HepG2 (cell line): ENCODE results near the gene PSPH. TPM values are rescaled to one million over a fixed set of nuclear protein-coding genes. Genes with fewer than 3 reads are reported as not detected.
A peak's percentile ranks its signal among the peaks of the same experiment; 100 is the strongest.

Experiments
- RXRB ChIP-seq: IDR thresholded peaks from 2 replicates; pipeline ENCODE4 v1.6.1; 2016; ENCODE audit warnings: borderline replicate concordance, missing genetic modification reagents, missing compliant biosample characterization
- TCF7 ChIP-seq: sonication (generic); IDR thresholded peaks from 2 replicates; pipeline ENCODE4 v1.6.1; 2016; ENCODE audit warnings: antibody characterized with exemption, low read depth
- ZFP1 ChIP-seq: IDR thresholded peaks from 2 replicates; pipeline ENCODE4 v1.6.1; 2016
- ZNF75D ChIP-seq: sonication (generic); formaldehyde crosslinking; IDR thresholded peaks from 2 replicates; pipeline ENCODE4 v1.8.1; 2023; ENCODE audit warnings: missing genetic modification reagents, mild to moderate bottlenecking, borderline replicate concordance
- ZNF788 ChIP-seq: sonication (generic); formaldehyde crosslinking; IDR thresholded peaks from 2 replicates; pipeline ENCODE4 v1.5.0; 2020; ENCODE audit warnings: mild to moderate bottlenecking, missing genetic modification reagents, borderline replicate concordance
- polyA plus RNA-seq, 8 experiments: library from polyadenylated mRNA; depleted of rRNA in 3 of 8; stranded (reverse) in 7 of 8; unstranded in 1 of 8; fragments of >200 nt; fragmentation: Illumina TruSeq in 4 of 8; extraction: Trizol in 4 of 8; gene quantifications; 2 replicates each; pipeline versions ENCODE4 v1.2.1 to v1.2.3, GENCODE V29; 2011 to 2016; ENCODE audit warnings: low read depth in 4 of 8, missing spikeins in 1 of 8, mixed read lengths in 1 of 8; ENCODE audit not compliant: insufficient read depth in 1 of 8
- total RNA-seq, 5 experiments: library from RNA; depleted of rRNA; stranded (reverse); fragments of >200 nt; fragmentation: Illumina TruSeq; extraction: Trizol; gene quantifications; 2 replicates each; pipeline ENCODE4 v1.2.3, GENCODE V29; 2016; ENCODE audit warnings: low read depth in 1 of 5
- TF ChIP-seq, protein P1 (sequence below): sonication (generic); formaldehyde crosslinking; IDR thresholded peaks from 2 replicates; pipeline ENCODE4 v1.4.0; 2020; ENCODE audit warnings: missing genetic modification reagents, borderline replicate concordance
- TF ChIP-seq, protein P2 (sequence below): sonication (generic); formaldehyde crosslinking; conservative IDR thresholded peaks from 2 replicates; pipeline ENCODE4 v1.4.0; 2020; ENCODE audit warnings: mild to moderate bottlenecking, missing genetic modification reagents, moderate library complexity
- TF ChIP-seq, protein P3 (sequence below): sonication (generic); formaldehyde crosslinking; IDR thresholded peaks from 2 replicates; pipeline ENCODE4 v1.5.0; 2020; ENCODE audit warnings: missing genetic modification reagents
- TF ChIP-seq, protein P4 (sequence below): IDR thresholded peaks from 2 replicates; pipeline ENCODE4 v1.6.1; 2016; ENCODE audit warnings: missing genetic modification reagents, missing compliant biosample characterization
- TF ChIP-seq, protein P5 (sequence below): sonication (generic); formaldehyde crosslinking; IDR thresholded peaks from 2 replicates; pipeline ENCODE4 v1.5.1; 2020; ENCODE audit warnings: missing genetic modification reagents, mild to moderate bottlenecking, borderline replicate concordance

Gene PSPH
- total and polyA plus RNA-seq, 2 of the 13 experiments (the other 11 are each of a cell fraction or from before 2014, with no cell fraction given): 85.5 to 124 TPM

DNA sequence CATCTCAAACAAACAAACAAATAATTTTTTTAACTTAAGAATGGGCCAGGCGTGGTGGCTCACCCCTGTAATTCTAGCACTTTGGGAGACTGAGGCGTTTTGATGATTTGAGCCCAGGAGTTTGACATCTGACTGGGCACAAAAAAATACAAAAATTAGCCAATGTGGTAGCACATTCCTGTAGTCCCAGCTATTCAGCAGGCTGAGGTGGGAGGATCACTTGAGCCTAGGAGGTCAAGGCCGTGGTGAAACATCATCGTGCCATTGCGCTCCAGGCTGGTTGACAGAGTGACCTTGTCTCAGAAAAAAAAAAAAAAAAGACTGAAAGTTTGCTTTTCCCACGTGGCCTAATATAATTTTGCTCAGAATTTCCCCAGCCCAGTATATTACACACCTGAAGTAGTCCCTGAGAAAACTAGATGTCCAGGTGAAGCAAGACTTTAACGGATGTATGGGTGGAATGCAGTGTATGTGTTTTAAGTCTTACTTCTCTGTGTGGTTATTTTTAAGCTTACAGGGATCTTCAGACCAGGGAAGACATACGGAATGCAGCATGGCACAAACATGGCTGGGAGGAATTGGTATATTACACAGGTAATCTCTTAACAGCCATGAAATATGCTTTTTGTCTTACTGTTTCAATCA, 54.3 kb downstream of the PSPH start (continued):
- peak; percentile 36; the same call in 1 of the 2 replicates for TF ChIP-seq ZFP1
- TF ChIP-seq TCF7: 0 out of 2 replicates have a peak, but pooled peaks have one; percentile 26
- peak; percentile 77; the same call in 1 of the 2 replicates for TF ChIP-seq RXRB (CRISPR knock-in tag)
- TF ChIP-seq, protein P1, sequence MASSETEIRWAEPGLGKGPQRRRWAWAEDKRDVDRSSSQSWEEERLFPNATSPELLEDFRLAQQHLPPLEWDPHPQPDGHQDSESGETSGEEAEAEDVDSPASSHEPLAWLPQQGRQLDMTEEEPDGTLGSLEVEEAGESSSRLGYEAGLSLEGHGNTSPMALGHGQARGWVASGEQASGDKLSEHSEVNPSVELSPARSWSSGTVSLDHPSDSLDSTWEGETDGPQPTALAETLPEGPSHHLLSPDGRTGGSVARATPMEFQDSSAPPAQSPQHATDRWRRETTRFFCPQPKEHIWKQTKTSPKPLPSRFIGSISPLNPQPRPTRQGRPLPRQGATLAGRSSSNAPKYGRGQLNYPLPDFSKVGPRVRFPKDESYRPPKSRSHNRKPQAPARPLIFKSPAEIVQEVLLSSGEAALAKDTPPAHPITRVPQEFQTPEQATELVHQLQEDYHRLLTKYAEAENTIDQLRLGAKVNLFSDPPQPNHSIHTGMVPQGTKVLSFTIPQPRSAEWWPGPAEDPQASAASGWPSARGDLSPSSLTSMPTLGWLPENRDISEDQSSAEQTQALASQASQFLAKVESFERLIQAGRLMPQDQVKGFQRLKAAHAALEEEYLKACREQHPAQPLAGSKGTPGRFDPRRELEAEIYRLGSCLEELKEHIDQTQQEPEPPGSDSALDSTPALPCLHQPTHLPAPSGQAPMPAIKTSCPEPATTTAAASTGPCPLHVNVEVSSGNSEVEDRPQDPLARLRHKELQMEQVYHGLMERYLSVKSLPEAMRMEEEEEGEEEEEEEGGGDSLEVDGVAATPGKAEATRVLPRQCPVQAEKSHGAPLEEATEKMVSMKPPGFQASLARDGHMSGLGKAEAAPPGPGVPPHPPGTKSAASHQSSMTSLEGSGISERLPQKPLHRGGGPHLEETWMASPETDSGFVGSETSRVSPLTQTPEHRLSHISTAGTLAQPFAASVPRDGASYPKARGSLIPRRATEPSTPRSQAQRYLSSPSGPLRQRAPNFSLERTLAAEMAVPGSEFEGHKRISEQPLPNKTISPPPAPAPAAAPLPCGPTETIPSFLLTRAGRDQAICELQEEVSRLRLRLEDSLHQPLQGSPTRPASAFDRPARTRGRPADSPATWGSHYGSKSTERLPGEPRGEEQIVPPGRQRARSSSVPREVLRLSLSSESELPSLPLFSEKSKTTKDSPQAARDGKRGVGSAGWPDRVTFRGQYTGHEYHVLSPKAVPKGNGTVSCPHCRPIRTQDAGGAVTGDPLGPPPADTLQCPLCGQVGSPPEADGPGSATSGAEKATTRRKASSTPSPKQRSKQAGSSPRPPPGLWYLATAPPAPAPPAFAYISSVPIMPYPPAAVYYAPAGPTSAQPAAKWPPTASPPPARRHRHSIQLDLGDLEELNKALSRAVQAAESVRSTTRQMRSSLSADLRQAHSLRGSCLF (CRISPR knock-in tag): no peak
- TF ChIP-seq, protein P2, sequence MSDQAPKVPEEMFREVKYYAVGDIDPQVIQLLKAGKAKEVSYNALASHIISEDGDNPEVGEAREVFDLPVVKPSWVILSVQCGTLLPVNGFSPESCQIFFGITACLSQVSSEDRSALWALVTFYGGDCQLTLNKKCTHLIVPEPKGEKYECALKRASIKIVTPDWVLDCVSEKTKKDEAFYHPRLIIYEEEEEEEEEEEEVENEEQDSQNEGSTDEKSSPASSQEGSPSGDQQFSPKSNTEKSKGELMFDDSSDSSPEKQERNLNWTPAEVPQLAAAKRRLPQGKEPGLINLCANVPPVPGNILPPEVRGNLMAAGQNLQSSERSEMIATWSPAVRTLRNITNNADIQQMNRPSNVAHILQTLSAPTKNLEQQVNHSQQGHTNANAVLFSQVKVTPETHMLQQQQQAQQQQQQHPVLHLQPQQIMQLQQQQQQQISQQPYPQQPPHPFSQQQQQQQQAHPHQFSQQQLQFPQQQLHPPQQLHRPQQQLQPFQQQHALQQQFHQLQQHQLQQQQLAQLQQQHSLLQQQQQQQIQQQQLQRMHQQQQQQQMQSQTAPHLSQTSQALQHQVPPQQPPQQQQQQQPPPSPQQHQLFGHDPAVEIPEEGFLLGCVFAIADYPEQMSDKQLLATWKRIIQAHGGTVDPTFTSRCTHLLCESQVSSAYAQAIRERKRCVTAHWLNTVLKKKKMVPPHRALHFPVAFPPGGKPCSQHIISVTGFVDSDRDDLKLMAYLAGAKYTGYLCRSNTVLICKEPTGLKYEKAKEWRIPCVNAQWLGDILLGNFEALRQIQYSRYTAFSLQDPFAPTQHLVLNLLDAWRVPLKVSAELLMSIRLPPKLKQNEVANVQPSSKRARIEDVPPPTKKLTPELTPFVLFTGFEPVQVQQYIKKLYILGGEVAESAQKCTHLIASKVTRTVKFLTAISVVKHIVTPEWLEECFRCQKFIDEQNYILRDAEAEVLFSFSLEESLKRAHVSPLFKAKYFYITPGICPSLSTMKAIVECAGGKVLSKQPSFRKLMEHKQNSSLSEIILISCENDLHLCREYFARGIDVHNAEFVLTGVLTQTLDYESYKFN (CRISPR knock-in tag): peak; percentile 84
- TF ChIP-seq ZNF788 (CRISPR knock-in tag): peak; percentile 63; the same call in 1 of the 2 replicates
- TF ChIP-seq, protein P3, sequence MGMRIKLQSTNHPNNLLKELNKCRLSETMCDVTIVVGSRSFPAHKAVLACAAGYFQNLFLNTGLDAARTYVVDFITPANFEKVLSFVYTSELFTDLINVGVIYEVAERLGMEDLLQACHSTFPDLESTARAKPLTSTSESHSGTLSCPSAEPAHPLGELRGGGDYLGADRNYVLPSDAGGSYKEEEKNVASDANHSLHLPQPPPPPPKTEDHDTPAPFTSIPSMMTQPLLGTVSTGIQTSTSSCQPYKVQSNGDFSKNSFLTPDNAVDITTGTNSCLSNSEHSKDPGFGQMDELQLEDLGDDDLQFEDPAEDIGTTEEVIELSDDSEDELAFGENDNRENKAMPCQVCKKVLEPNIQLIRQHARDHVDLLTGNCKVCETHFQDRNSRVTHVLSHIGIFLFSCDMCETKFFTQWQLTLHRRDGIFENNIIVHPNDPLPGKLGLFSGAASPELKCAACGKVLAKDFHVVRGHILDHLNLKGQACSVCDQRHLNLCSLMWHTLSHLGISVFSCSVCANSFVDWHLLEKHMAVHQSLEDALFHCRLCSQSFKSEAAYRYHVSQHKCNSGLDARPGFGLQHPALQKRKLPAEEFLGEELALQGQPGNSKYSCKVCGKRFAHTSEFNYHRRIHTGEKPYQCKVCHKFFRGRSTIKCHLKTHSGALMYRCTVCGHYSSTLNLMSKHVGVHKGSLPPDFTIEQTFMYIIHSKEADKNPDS (CRISPR knock-in tag): no peak
- no peak for TF ChIP-seq ZNF75D (CRISPR knock-in tag)
- TF ChIP-seq, protein P4, sequence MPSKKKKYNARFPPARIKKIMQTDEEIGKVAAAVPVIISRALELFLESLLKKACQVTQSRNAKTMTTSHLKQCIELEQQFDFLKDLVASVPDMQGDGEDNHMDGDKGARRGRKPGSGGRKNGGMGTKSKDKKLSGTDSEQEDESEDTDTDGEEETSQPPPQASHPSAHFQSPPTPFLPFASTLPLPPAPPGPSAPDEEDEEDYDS (CRISPR knock-in tag): no peak
- TF ChIP-seq, protein P5, sequence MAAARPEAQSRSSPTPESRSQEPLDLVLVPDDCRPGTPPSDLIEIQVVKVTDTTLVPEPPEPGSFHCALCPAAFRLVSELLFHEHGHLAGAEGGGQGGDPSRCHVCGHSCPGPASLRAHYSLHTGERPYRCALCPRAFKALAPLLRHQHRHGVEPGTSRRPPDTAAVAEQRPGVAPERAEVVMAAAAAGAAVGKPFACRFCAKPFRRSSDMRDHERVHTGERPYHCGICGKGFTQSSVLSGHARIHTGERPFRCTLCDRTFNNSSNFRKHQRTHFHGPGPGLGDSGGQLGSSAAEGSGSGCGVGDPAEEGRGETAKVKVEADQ (CRISPR knock-in tag): no peak
